Vagina (tissue), 2 donors: ENCODE measurements around the gene GATM. TPM values are rescaled to one million over a fixed set of nuclear protein-coding genes. Genes with fewer than 3 reads are reported as not detected.

ENCODE experiments used
- DNase-seq, 2 donors: peaks; one replicate each; pipeline ENCODE4 v3.0.0-alpha.2; 2017; ENCODE audit errors: extremely low spot score in 2 of 2
- H3K27ac ChIP-seq: fragments of 200-600 bp; sonication (generic); one replicate; pipeline ENCODE4 v1.5.1; 2019
- H3K27me3 ChIP-seq: fragments of 200-600 bp; sonication (generic); one replicate; pipeline ENCODE4 v1.5.1; 2019
- H3K36me3 ChIP-seq, 2 donors: fragments of 200-600 bp; sonication (generic); one replicate each; pipeline ENCODE4 v1.5.1; 2017 to 2019
- H3K4me1 ChIP-seq: fragments of 200-600 bp; sonication (generic); one replicate; pipeline ENCODE4 v1.5.1; 2019
- H3K4me3 ChIP-seq, 2 donors: fragments of 200-600 bp; sonication (generic); 1 replicate in 1 of 2; 2 replicates in 1 of 2; pipeline ENCODE4 v1.5.1; 2016 to 2019
- H3K9me3 ChIP-seq: fragments of 200-600 bp; sonication (generic); one replicate; pipeline ENCODE4 v1.5.1; 2019
- CTCF ChIP-seq, 3 experiments: fragments of 450-650 bp in 2 of 3; fragments of 200-600 bp in 1 of 3; sonication (generic) in 1 of 3; IDR thresholded peaks; one replicate each; pipeline ENCODE4 v1.5.1; 2017 to 2019; ENCODE audit warnings: antibody characterized with exemption in 3 of 3, mild to moderate bottlenecking in 2 of 3, moderate library complexity in 2 of 3
- POLR2A ChIP-seq, 2 donors: fragments of 450-650 bp; IDR thresholded peaks; one replicate each; pipeline ENCODE4 v1.6.1; 2017; ENCODE audit warnings: antibody characterized with exemption in 2 of 2, mild to moderate bottlenecking in 2 of 2, moderate library complexity in 2 of 2
- POLR2AphosphoS5 ChIP-seq, 2 donors: sonication (generic); formaldehyde crosslinking; IDR thresholded peaks; one replicate each; pipeline ENCODE4 v1.9.0; 2017; ENCODE audit warnings: antibody characterized with exemption in 2 of 2, mild to moderate bottlenecking in 2 of 2, low read depth in 1 of 2; ENCODE audit not compliant: insufficient read depth in 1 of 2
- intact Hi-C: fragments of 100-400 bp; cut with DNase I; formaldehyde crosslinking; loops from one replicate; pipeline ENCODE4 v1.15.1; 2023
- total RNA-seq: library from RNA; depleted of rRNA; stranded (reverse); fragments of >200 nt; gene quantifications from one replicate; pipeline ENCODE4 v1.2.3, GENCODE V29; 2016

Gene GATM
- total RNA-seq, 1 donor from 2014 or later = 50.1 TPM

- no peak overlapping the region for H3K4me3 ChIP-seq
- intact Hi-C loops = no loop called here
- no peak overlapping the region for H3K27ac ChIP-seq
- H3K27me3 ChIP-seq = no peaks in the 10 kb centered on the region
- no peaks in the 10 kb centered on the region for H3K36me3 ChIP-seq
- no peaks in the 10 kb centered on the region for H3K9me3 ChIP-seq
- TF ChIP-seq CTCF (IDR thresholded peaks at IDR 0.05) = no peak
- no peak for TF ChIP-seq POLR2AphosphoS5 (IDR thresholded peaks at IDR 0.05; ENCODE audit: insufficient read depth in 1 of 2, low read depth in 1 of 2)
- TF ChIP-seq POLR2A (IDR thresholded peaks at IDR 0.05) = no peak
- H3K4me1 ChIP-seq = no peaks in the 10 kb centered on the region
- no peak for DNase-seq
These were observed 31.3 kb downstream of the GATM start for GRCh38 chr15:45347033-45347432.

- Histone ChIP-seq H3K9me3 (no peaks in the 10 kb centered on the region), H3K4me3 (no peak overlapping the region), H3K4me1 (no peaks in the 10 kb centered on the region), H3K36me3 (no peaks in the 10 kb centered on the region), H3K27me3 (no peaks in the 10 kb centered on the region), H3K27ac (no peak overlapping the region)
- TF ChIP-seq POLR2AphosphoS5 (IDR thresholded peaks at IDR 0.05; ENCODE audit: insufficient read depth in 1 of 2, low read depth in 1 of 2) (no peak), CTCF (IDR thresholded peaks at IDR 0.05) (no peak), POLR2A (IDR thresholded peaks at IDR 0.05) (no peak)
- intact Hi-C loops = no loop called here
- no peak for DNase-seq
These were observed 32.0 kb downstream of the GATM start for GRCh38 chr15:45346381-45346780.

- TF ChIP-seq POLR2A (IDR thresholded peaks at IDR 0.05) (no peak), POLR2AphosphoS5 (IDR thresholded peaks at IDR 0.05; ENCODE audit: insufficient read depth in 1 of 2, low read depth in 1 of 2) (no peak), CTCF (IDR thresholded peaks at IDR 0.05) (no peak)
- no peaks in the 10 kb centered on the region for H3K9me3 ChIP-seq
- no peaks in the 10 kb centered on the region for H3K27me3 ChIP-seq
- intact Hi-C loops = no loop called here
- DNase-seq = no peak
- H3K36me3 ChIP-seq = no peaks in the 10 kb centered on the region
- H3K4me1 ChIP-seq = no peaks in the 10 kb centered on the region
- no peak overlapping the region for H3K4me3 ChIP-seq
- H3K27ac ChIP-seq = no peak overlapping the region
These were observed 35.0 kb downstream of the GATM start for GRCh38 chr15:45343258-45343860.

GRCh38 chr15:45341790-45342189 is 36.6 kb downstream of the GATM start:
- H3K4me3 ChIP-seq = no peak overlapping the region
- H3K27ac ChIP-seq = no peak overlapping the region
- no peaks in the 10 kb centered on the region for H3K9me3 ChIP-seq
- intact Hi-C loops = no loop called here
- H3K36me3 ChIP-seq = no peaks in the 10 kb centered on the region
- H3K4me1 ChIP-seq = no peaks in the 10 kb centered on the region
- TF ChIP-seq POLR2A (IDR thresholded peaks at IDR 0.05) (no peak), CTCF (IDR thresholded peaks at IDR 0.05) (no peak), POLR2AphosphoS5 (IDR thresholded peaks at IDR 0.05; ENCODE audit: insufficient read depth in 1 of 2, low read depth in 1 of 2) (no peak)
- H3K27me3 ChIP-seq = no peaks in the 10 kb centered on the region
- no peak for DNase-seq

GRCh38 chr15:45340429-45340828 is 37.9 kb downstream of the GATM start:
- no peaks in the 10 kb centered on the region for H3K4me1 ChIP-seq
- no peak for DNase-seq
- no peaks in the 10 kb centered on the region for H3K27me3 ChIP-seq
- no peaks in the 10 kb centered on the region for H3K36me3 ChIP-seq
- no peaks in the 10 kb centered on the region for H3K9me3 ChIP-seq
- TF ChIP-seq POLR2AphosphoS5 (IDR thresholded peaks at IDR 0.05; ENCODE audit: insufficient read depth in 1 of 2, low read depth in 1 of 2) = no peak
- TF ChIP-seq CTCF (IDR thresholded peaks at IDR 0.05) = no peak
- TF ChIP-seq POLR2A (IDR thresholded peaks at IDR 0.05) = no peak
- intact Hi-C loops = no loop called here
- H3K27ac ChIP-seq = no peak overlapping the region
- H3K4me3 ChIP-seq = no peak overlapping the region
